Measurements from ENCODE around the gene FKBP7.
"Not testable (repeated sequence)": the region's sequence is repeated elsewhere in the genome, so short reads cannot be mapped to it uniquely, and the experiment has no call there.

The FKBP7 gene

GRCh38 chr2:178484245-178485041 lies 6.0 kb upstream of the FKBP7 start:
- DNase-seq = no peak

GRCh38 chr2:178482437-178482836 lies 4.0 kb upstream of the FKBP7 start:
- DNase-seq = peak; percentile 30

GRCh38 chr2:178480227-178481181 lies 2.1 kb upstream of the FKBP7 start, which contains the start of gene PLEKHA3:
TSS of gene PLEKHA3 (plus strand) at chr2:178480457. CDS start at chr2:178480870, 413 bp downstream.
- DNase-seq = peak; percentile 83

GRCh38 chr2:178479758-178480226 lies 1.4 kb upstream of the FKBP7 start:
- DNase-seq = no peak

DNA sequence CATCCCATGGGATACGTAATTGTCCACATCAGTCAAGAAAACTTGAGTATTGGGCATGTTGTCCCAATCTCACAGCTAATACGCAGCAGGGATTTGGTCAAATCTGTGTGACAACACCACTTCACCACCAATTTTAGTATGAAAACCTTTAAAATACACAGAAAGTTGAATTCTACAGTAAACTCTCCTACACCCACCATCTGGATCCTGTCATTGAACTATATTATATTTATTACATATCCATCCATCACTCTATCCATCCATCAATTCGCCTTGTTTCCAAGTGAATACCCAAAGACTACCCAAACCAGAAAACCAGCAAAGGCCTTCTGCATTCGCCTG lies 846 bp upstream of the FKBP7 start:
- DNase-seq = no peak

GRCh38 chr2:178478130-178478438 lies 316 bp downstream of the FKBP7 start:
- no peak for DNase-seq

GRCh38 chr2:178477443-178478129 lies 814 bp downstream of the FKBP7 start:
- DNase-seq = no peak

- DNase-seq = no peak
These were observed 1.9 kb downstream of the FKBP7 start for GRCh38 chr2:178476477-178476876.

DNA sequence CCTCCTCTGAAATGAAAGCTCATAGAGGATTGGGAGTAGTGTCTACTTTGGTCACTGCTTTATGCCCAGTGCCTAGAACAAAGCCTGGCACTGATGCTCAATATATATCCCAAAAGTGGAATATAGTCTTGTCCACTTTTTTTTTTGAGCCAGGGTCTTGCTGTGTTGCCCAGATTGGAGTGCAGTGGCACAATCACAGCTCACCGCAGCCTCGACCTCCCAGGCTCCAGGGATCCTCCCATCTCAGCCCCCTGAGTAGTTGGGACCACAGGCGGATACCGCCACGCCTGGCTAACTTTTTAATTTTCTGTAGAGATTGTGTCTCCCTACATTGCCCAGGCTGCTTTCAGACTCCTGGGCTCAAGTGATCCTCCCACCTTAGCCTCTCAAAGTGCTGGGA lies 3.8 kb downstream of the FKBP7 start:
- no peak for DNase-seq

DNA sequence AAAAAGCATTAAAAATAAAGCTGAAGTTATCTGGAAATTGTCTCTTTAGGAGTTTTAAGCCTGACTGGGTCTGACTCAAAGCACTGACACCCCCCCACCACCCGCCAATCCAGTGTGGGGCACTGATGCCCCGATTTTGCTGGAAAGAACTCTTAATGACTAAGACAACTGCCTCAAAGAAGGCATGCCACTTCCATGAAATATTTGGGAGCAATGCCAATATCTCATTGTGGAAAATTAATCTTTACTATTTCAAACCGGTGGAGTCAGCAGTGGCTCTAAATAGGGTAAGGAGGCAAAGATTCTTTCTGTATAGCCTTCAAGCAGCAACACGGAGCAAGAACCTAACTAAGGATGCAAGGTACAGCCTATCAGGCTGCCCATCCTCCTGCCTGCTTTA lies 4.5 kb downstream of the FKBP7 start:
- no peak for DNase-seq

DNA sequence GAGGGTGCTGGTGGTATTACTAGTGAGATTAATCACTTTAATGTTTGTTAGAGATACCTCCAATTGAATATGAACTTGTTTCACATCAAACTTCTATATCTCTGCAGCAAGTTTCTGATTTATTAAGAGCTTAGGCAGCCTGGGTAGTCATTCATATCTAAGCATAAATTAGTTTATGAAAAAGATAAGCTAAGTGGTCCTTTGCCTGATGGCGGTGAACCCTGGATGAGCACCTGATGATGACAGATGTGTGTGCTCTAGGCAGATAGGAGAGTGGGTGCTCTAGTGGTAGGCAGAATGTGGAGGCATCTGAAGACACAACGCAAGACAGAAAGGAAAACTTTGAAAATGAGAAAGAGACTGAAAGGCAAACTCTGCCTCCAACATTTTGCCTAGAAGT lies 5.0 kb downstream of the FKBP7 start:
- DNase-seq = no peak

DNA sequence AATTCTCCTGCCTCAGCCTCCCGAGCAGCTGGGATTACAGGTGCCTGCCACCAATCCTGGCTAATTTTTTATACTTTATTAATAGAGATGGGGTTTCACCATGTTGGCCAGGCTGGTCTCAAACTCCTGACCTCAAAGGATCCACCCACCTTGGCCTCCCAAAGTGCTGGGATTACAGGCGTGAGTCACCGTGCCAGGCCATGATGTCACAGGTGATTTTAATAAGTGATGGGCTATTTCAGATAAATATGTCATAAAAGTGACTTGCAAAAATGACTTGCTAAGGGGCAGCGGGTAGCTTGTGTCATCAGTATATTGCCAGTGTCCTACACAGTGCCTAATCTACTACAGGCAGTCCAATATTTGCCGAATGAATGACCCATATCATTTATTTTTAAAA lies 7.1 kb downstream of the FKBP7 start:
- not testable (repeated sequence) for DNase-seq

DNA sequence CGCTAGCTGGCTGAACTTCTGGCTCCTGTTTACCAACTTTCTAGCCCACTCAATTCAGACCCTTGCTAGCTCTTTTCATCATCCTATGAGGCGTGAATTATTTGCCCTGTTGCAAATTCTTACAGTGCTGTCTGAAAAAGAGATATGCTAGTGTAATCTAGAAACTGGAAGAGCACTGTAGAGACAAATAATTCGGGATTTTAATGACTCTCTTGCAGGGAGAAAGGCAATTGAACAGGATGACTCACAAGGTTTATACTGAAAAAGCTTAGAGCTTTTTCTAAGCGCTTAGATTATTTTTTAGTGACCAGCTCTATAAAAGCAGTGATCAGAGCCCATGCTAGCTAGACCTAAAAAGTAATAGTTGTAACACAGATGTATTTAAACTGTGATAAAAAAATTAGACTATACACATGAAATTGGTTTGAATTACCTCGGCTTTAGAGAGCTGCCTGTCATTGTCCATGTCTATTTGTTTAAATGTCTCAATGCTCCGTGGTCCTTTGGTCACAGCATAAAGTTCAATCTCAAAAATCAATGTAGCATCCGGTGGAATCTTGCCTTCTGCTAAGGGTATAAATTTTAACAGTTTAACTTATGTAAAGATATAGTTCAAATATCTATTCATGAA lies 9.1 kb downstream of the FKBP7 start:
- DNase-seq = no peak

DNA sequence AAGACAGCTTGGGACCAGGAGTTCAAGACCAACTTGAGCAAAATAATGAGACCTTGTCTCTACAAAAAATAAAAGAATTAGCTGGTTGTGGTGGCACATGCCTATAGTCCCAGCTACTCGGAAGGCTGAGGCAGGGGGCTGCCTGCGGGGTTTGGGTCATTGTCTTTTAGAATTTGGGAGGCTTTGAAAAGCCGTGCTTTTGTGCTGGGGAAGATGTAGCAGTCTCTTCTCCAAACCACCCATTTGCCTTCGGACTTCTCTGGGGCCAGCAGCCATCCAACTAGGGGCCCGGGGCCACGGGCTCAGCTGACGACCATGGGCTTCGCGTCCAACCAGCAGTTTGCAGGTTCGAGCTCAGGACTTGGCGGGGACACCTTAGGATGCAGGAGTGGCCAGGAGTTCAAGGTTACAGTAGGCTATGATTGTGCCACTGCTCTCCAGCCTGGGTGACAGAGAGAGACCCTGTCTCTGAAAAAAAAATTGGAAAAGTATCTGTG lies 21.0 kb downstream of the FKBP7 start:
- DNase-seq = no peak

- DNase-seq = no peak
These were observed 22.5 kb downstream of the FKBP7 start for GRCh38 chr2:178455947-178456346.

- DNase-seq = no peak
These were observed 25.5 kb downstream of the FKBP7 start for GRCh38 chr2:178452870-178453269.

GRCh38 chr2:178452334-178452733 lies 26.1 kb downstream of the FKBP7 start:
- no peak for DNase-seq

DNA sequence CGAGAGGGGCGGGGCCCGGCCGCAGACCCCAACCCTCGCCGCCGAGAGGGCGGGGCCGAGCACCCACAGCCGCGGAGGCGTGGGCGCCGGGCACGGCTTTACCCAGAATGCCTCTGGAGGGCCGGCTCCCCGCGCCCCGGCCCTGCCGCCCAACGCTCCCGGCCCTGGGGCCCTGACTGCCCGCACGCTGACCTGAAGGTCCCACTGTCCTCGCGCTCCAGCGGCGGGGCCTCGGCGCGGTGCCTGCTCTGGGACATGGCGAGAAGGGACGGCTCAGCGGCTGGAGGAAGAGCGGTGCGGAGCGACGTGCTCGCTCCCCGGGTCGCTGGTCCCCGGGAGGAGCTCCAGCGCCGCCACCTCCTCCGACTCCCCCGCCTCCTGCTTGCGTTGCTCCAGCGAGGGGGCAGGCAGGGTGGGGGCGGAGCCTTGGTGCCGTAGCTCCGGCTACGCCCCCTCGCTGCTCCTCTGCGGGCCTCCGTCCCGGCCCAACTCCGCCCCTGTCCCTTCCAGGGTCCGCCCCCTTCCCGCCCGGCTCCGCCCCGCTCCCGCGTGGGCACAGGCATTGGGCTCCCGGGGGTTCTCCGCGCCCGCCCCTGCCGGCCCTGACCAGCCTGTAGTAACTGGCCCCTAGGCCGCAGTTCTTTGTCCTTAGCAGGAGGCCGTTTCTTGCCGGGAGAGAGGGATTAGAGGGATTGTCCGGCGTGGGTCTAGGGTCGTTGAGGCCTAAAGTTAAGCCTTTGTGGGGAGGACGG lies 27.4 kb downstream of the FKBP7 start, which contains the start of the genes PJVK and PRKRA:
Gene PJVK (plus strand): TSS at position 605 of the 752 bp plus-strand sequence. CDS start 2,032 bp downstream, outside the sequence.
Gene PRKRA (minus strand): TSS at position 402 of the 752 bp plus-strand sequence. CDS start 145 bp downstream, at position 257.
- DNase-seq = peak; percentile 94

GRCh38 chr2:178450524-178450773 lies 28.0 kb downstream of the FKBP7 start:
- no peak for DNase-seq

- DNase-seq = peak; percentile 34
These were observed 28.5 kb downstream of the FKBP7 start for GRCh38 chr2:178449700-178450523.

All from MV-4-11 (cell line).